NCI-H69 (cell line): Measurements from ENCODE around the gene MBD3L4.
"Not testable (repeated sequence)": the region's sequence is repeated elsewhere in the genome, so short reads cannot be mapped to it uniquely, and the experiment has no call there.

Experiments
- DNase-seq: peaks from one replicate; lab custom pipeline; 2025; lab: John Stamatoyannopoulos, UW

Gene MBD3L4

DNA sequence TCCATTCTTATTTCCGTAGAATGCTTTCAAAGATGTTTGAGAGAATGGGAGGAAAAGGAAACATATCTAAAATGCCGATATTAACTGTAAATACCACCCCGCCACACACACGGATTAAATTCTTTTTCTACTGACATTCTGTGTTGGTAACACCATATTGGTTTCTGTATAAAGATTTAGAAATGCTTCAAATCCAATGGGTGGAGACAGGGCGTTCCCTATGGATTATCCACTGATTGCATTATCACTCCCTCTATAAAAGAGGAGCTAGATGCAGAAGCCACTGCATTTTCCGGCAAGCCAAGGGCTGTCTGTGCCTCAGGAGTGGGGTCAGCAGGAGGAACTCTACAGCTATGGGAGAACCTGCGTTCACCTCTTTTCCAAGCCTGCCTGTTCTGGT lies 9.0 kb upstream of the MBD3L4 start, which contains the start of gene MBD3L2:
Gene MBD3L2 (plus strand): TSS at position 301 of the 400 bp plus-strand sequence. CDS start 53 bp downstream, at position 354.
- DNase-seq = not testable (repeated sequence)

DNA sequence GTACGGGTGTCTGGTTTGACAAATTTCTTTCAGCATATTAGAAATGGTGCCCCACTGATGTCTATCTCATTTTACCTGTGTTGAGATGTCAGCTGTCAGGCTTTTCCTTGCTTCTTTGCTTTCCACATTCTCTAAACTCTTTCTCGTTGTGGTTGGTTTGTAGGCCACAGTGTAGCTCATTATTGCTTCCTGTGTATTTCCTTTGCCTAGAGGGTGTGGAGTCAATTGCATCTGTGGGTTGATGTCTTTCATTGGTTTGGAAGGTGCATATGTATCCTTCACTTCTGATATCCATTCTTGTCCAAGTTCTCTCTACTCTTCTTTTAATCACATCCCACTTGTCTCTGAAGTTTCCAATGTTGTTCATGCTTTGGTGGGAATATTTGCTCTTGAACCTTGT lies 1.6 kb upstream of the MBD3L4 start:
- DNase-seq = not testable (repeated sequence)

DNA sequence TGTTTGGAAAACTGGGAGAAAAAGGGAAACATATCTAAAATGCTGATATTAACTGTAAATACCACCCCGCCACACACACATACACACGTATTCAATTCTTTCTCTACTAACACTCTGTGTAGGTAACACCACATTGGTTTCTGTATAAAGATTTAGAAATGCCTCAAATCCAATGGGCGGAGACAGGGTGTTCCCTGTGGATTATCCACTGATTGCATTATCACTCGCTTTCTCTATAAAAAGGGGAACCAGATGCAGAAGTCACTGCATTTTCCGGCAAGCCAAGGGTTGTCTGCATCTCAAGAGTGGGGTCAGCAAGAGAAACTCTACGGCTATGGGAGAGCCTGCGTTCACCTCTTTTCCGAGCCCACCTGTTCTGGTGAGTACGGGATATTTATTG lies 9.7 kb downstream of the MBD3L4 start, which contains the start of gene MBD3L5:
Gene MBD3L5 (plus strand): TSS at position 301 of the 400 bp plus-strand sequence. CDS start 34 bp downstream, at position 335.
- not testable (repeated sequence) for DNase-seq

DNA sequence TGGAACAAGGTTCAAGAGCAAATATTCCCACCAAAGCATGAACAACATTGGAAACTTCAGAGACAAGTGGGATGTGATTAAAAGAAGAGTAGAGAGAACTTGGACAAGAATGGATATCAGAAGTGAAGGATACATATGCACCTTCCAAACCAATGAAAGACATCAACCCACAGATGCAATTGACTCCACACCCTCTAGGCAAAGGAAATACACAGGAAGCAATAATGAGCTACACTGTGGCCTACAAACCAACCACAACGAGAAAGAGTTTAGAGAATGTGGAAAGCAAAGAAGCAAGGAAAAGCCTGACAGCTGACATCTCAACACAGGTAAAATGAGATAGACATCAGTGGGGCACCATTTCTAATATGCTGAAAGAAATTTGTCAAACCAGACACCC lies 11.2 kb downstream of the MBD3L4 start:
- not testable (repeated sequence) for DNase-seq

DNA sequence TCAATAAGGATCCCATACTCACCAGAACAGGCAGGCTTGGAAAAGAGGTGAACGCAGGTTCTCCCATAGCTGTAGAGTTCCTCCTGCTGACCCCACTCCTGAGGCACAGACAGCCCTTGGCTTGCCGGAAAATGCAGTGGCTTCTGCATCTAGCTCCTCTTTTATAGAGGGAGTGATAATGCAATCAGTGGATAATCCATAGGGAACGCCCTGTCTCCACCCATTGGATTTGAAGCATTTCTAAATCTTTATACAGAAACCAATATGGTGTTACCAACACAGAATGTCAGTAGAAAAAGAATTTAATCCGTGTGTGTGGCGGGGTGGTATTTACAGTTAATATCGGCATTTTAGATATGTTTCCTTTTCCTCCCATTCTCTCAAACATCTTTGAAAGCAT lies 18.6 kb downstream of the MBD3L4 start, which contains the start of gene MBD3L2B:
Gene MBD3L2B (minus strand): TSS at position 101 of the 400 bp plus-strand sequence. CDS start 34 bp downstream, at position 67.
- not testable (repeated sequence) for DNase-seq

DNA sequence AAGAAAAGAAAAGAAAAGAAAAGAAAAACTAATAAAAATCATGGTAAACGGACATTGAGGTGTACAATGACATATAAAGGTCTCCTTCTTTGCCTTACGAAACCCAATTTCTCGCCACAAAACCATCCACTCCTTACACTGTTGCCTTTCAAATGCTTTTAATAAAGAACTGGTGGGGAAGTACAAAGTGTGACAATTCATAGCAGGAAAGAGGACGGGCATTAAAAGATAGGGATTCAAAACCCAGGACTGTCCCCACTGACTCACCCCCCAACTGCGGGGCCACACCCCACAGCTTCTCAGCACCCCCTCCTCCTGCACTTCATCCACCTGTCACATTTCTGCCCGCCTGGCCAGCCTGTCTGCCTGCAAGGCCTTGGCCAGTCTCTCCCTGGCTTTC lies 21.2 kb downstream of the MBD3L4 start:
- DNase-seq = no peak

DNA sequence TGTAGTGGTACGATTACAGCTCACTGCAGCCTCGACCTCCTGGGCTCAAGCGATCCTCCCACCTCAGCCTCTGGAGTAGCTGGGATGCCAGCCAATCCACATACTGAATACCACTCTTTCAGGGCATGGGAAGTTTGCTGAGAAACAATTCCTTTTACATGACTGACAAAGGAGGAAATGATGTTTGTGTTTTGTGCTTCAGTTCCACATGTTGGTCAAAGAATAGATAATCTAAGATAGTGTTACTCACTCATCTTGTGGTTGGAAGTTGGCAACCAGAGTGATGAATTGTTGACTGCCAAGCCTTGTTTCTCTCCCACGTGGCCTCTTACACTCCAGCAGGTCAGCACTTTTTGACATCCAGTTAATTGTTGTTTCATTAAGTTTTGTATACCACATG lies 26.3 kb downstream of the MBD3L4 start:
- no peak for DNase-seq

DNA sequence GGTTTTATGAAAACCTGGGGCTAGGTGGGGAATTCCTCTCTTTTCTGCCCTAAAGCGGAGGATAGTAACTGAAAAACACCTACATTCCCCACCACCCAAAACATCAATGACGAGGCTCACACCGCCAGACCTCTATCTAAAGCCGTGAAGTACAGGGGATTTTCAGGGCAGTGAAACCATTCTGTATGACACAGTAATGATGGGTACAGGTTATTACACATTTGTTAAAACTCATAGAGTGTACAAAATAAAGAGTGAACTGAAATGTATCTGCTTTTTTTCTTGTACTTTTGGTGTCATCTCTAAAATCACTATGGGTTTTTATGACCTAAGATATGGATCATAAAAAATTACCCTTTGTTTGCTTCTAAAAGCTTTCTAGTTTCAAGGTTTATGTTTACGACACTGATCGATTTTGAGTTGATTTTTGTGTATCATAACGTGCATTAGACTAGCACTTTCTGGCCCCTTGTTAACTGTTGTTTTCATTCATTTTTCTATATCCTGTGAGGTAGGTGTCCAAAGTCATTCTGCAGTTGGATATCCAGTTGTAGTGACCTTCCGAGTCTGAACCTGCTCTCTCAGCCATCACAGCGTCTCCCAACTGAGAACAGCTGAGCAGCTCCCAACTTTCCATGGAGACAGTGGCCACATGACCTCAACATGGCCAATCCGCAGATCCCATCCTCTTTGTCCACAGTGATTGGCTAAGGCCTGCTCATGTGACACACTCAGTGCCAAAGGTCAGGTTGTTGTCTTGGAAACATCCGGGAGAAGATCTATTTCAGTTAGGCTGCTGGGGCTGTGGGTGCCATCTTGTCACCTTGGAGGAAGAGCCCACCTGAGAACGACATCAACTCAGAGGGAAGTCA lies 29.0 kb downstream of the MBD3L4 start:
- no peak for DNase-seq

DNA sequence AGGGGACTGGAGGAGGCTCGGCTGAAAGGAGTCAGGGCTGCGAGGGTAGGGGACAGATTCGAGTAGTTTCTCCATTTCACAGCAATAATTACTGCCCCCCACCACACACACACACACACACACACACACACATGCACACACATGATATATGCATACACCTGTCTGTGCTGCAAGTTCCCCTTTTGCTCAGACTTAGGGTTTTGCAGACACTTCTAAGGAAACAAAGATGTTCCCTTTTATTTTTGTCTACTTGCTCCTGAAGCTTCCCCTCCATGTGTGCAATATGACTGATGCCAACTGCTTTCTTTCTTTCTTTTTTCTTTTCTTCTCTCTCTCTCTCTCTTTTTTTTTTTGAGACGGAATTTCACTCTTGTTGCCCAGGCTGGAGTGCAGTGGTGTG lies 32.1 kb downstream of the MBD3L4 start:
- DNase-seq = no peak

DNA sequence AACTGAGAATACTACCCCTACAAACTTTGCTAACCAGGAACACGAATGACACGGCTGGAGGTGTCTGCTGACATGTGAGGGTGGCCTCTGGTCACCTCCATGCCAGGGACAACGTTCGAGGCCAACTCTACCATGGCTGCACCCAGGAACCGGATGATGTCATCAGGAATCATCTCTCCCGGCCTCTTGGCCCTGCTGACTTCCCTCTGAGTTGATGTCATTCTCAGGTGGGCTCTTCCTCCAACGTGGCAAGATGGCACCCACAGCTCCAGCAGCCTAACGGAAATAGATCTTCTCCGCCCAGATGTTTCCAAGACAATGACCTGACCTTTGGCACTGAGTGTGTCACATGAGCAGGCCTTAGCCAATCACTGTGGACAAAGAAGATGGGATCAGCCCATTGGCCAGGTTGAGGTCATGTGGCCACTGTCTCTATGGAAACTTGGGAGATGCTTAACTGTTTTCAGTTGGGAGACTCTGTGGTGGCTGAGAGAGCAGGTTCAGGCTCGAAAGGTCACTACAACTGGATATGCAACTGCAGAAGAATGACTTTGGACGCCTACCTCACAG lies 33.8 kb downstream of the MBD3L4 start:
- DNase-seq = no peak

DNA sequence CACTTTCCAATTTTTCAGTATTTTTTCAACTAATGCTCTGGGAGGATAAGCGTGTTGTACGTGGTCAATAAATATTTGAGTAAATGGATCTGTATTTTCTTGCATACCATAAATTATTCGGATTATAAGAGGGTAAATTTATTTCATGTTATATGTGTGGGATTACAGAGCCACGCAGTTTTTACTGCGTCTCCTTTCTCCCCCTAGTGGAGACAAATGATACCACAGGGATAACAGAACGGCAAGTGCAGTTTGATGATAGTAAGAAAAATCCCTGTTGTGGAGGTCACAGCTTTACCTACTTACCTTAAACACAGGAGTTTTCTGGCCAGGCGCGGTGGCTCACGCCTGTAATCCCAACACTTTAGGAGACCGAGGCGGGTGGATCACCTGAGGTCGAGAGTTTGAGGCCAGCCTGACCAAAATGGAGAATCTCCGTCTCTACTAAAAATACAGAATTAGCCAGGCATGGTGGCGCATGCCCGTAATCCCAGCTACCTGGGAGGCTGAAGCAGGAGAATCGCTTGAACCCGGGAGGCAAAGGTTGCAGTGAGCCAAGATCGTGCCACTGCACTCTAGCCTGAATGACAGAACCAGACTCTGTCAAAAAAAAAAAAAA lies 35.6 kb downstream of the MBD3L4 start:
- DNase-seq = no peak

DNA sequence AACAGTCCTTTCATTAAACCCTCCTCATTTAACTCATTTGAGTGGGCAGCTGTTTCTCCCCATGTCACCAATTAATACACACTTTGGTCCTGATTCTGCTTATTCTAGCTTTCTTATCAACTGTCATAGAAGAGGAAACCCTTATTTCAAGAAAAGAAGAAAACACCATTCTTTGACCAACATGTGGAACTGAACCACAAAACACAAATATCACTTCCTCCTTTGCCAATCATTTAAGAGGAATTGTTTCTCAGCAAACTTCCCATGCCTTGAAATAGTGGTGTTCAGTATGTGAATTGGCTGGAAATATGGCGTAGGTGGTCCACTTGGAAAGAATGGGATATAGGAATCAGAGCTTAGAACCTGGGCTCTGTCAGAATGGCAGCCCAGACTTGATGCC lies 39.2 kb downstream of the MBD3L4 start:
- no peak for DNase-seq

DNA sequence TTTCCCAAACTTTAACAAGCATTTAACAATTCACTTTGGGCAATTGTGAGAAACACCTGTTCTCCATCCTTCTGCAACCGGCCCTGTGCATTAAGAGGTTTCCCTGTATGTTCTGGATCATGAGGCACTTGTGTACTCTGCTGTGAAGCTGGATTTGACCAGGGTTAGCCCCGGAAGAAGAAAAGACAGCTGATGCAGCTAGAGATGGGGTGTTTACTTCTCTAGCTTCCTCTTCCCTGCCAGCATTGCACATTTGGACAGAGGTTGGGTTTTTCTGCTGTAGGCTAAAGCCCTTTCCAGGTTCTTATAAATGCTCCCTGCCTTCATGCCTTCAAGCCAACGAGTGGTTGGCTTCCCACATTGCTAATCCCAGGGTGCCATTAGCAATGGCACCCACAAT lies 39.6 kb downstream of the MBD3L4 start:
- no peak for DNase-seq

DNA sequence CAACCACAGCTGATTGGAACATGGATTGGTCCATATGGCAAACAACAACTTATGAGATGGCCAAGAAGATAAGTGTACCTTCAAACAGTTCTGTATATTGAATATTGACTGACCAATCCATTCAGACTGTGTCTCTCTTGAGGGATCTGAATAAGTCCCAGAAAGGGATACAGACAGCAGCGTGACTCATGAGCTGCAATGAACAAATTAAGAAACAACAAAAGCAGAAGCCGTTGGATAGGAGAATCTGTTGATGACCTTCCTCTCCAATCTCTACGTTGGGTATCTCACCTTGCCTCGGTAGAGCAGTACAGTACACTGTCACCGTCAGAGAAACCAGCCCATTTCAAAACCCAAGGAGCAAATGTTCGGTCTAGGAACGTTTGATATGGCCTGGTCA lies 40.0 kb downstream of the MBD3L4 start:
- no peak for DNase-seq

DNA sequence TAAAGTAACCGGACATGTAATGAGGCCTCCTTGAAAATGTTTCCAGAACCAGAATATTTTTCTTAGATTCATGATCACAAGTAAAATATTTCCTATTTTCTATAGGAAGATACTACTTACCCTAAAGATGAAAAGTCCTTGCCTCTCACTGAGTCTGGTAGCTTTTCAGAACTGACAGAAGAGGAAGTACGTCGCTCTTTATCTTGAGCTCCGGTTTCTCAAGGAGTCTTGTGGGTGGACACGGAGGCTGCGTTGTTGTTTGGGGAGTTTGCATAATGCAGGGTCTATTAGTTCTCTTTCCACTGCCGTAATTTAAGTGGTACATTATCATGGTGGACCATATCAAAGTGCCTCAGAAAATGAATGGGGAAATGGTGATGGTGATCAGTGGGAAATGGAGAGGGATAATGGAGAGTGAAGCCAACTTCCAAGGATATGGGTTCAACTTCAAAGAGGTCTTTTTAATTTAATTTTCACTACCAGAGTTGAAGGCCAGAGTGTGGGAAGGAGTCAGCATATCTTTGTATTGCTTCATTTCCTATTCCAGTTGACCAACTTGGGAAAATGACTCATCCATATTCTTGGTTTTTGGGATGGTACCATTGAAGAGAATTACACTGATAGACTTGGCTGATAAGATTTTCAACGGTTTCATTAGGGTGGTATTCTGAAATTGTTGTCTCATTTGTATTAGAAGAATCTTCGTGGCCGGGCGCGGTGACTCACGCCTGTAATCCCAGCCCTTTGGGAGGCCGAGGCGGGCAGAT lies 42.1 kb downstream of the MBD3L4 start:
- DNase-seq = no peak

DNA sequence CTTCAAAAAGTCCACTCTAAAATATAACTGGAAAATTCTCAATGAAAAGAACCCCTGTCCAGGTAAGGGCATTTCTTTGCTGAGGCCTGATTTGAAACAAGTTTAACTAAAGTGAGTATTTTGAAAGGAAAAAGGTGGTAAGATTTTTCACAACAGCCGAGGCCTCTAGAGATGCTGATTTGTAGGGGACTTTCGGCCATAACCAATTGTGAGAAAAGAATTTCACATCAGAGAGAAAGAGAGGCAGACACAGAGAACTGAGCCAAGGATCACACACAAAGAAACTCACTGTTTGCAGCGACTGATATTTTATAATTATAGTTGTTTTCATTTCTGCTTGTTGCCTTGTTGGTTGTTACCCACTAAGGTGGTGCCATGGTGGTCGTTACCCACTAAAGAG lies 43.2 kb downstream of the MBD3L4 start:
- DNase-seq = no peak

DNA sequence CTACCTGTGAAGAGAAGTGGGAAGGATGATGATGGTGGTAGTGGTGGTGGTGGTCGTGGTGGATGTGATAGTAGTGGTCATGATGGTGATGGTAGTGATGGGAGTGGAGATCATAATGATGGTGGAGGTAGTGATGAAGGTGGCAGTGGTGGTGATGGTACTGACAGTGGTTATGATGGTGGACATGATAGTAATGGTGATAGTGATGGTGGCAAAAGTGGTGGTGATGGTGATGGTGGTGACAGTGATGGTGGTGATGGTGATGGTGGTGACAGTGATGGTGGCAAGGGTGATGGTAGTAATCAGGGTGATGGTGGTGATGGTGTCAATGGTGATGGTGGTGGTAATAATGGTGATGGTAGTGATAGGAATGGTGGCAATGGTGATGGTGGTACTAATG lies 44.9 kb downstream of the MBD3L4 start:
- no peak for DNase-seq

DNA sequence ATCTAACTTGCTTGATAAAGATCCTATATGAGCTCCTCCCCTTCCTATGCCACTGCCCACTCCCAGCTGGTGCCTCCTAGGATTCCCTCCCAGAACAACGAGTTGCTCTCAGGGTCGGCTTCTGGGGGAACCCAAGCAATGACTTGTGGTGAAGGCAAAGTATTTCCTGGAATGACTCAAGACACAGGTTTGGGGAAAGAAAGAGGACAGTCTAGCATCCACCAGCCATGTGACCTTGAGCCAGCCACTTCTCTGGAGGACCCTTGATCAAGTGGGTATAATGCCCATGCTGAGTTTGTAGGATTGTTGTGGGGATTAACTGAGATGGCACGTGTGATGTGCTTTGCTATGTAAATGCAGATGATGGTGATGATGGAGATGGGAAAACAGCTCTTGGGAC lies 51.7 kb downstream of the MBD3L4 start:
- DNase-seq = no peak

DNA sequence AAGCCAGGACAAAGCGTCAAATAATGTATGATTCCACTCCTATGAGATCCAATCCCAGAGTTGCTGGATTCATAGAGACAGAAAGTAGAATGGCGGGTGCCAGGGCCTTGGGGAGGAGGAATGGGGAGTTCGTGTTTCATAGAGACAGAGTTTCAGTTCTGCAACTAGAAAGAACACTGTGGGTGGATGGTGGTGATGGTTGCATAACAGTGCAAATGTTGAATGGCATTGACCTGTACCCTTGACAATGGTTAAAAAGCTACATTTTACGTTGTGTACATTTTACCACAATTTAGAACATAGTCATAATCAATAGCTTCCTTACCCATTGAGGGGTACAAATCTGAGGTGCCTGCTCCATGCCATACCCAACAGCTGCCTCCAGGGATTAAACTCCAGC lies 52.1 kb downstream of the MBD3L4 start:
- DNase-seq = no peak
